ENCODE measurements around the gene NPAS3.

The NPAS3 gene

DNA sequence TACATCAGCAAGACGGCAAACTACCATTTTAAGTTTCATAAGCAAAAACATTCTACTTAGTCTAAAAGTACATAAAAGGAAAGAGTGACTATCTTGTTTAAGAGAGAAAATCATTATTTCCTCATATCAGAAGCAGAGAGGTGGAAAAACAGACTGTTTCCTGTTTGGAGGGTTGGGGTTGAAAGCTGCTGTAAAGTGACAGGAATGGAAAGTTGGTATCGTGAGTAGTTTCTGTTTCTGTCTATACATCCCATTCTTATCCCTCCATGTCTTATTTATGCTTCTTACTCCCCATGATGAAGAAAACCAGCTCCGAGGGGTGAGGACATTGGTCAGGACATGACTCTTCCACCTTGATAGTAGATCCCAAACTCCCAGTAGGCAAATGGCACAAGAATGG is 795.7 kb downstream of the NPAS3 start:
- no peak for DNase-seq (ENCODE audit: low read depth in 2 of 3, low spot score in 1 of 3)

DNA sequence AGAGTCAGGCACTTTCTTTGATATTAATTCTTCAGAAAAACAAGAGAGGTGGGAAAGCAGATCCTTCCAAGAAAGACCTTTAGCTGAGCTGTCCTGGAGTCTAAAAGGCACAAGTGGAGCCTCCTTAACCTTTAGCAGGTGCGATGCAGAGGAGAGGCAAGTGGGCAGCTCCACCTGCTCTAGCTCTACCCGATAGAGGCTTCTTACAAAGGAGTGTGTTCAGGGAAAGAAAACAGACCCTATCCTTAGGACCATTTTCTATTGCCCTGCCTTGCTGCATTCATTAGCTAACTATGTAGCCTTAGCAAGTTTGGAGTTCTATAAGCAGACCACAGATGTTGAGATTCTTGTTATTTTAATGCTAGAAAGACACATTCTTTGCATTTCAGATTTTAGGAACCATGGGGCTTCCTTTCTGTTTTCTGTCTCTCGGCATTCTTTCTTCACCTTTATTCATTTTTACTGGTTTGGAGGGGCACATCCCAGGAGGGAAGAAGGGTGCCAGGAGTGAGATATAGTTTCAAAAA is 797.7 kb downstream of the NPAS3 start:
- no peak for DNase-seq (ENCODE audit: low read depth in 2 of 3, low spot score in 1 of 3)

GRCh38 chr14:33736979-33737378 is 798.3 kb downstream of the NPAS3 start:
- DNase-seq (ENCODE audit: low read depth in 2 of 3, low spot score in 1 of 3), result no peak

DNA sequence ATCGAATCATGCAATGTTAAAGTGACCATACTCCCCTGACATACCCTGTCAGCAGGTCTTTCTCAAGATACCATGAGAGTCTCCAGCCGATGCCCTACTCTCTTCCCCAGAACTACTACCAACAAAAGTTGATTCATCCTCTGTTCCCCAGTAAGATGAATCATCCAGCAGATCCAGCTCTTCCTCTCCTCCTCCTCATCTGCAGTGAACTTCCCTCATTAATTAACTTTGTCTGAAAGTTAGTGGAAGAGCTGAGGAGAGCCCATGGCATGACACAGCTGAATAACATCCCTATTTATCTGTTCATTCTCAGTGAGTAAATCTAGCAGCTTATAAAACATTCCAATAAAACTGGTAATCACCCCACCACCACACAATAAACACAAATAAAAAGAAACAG is 798.8 kb downstream of the NPAS3 start:
- DNase-seq (ENCODE audit: low read depth in 2 of 3, low spot score in 1 of 3), result no peak

- DNase-seq (ENCODE audit: low read depth in 2 of 3, low spot score in 1 of 3), result no peak
Measured at GRCh38 chr14:33738029-33738428, 799.4 kb downstream of the NPAS3 start.

GRCh38 chr14:33738491-33738890 is 799.8 kb downstream of the NPAS3 start:
- DNase-seq (ENCODE audit: low read depth in 2 of 3, low spot score in 1 of 3), result no peak

GRCh38 chr14:33740531-33740930 is 801.9 kb downstream of the NPAS3 start:
- no peak for DNase-seq (ENCODE audit: low read depth in 2 of 3, low spot score in 1 of 3)

DNA sequence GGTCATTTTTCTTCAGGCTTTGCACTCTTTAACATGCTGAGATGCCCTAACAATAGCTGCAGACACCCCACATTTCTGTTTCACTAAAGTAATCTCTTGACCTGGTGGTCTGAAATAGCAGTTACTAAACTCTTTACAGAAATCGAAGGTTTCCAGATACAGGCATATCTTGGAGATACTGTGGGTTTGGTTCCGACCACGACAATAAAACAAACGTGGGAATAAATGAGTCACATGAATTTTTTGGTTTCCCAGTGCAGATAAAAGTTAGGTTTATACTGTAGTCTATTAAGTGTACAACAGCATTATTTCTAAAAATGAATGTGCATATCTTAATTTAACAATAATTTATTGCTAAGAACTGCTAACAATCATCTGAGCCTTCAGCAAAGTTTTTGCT is 803.5 kb downstream of the NPAS3 start:
- no peak for DNase-seq (ENCODE audit: low read depth in 2 of 3, low spot score in 1 of 3)

- no peak for DNase-seq (ENCODE audit: low read depth in 2 of 3, low spot score in 1 of 3)
Measured at GRCh38 chr14:33745163-33745562, 806.5 kb downstream of the NPAS3 start.

DNA sequence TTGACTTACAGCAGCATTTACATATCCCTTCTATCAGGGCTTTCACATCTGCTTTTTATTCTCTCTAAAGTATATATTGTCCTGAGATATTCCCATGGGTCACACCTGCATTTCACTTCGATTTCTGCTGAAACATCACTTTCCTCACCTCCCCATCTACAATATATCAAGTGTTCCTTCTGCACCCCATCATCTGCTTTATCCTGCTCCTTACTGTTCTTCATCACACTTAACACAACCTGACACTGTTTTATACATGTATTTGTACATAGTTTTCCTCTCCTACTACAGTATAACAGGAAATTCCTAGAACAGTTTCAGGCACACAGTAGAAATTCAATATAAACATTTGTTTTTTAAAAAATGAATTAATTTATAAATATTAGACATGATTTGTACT is 809.1 kb downstream of the NPAS3 start:
- DNase-seq (ENCODE audit: low read depth in 2 of 3, low spot score in 1 of 3), result no peak

GRCh38 chr14:33754261-33754660 is 815.6 kb downstream of the NPAS3 start:
- DNase-seq (ENCODE audit: low read depth in 2 of 3, low spot score in 1 of 3), result no peak

DNA sequence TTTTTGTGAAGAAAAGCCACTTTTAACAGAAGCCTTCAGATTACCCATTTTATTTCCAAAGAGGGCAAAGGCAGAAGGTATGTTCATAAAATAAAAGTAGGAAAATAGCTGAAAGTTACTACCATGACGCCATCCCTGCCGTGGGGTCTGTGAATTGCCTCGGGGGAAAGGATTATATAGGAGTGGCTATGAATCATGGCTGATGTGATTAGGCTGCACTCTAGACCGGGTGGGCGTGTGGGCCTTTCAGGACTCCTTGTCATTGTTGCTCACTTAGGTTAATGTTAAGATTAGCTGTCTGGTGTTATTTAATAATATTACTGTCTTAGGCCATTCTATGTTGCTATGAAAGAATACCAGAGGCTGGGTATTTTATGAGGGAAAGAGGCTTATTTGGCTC is 816.7 kb downstream of the NPAS3 start:
- no peak for DNase-seq (ENCODE audit: low read depth in 2 of 3, low spot score in 1 of 3)

GRCh38 chr14:33756833-33757232 is 818.2 kb downstream of the NPAS3 start:
- no peak for DNase-seq (ENCODE audit: low read depth in 2 of 3, low spot score in 1 of 3)

DNA sequence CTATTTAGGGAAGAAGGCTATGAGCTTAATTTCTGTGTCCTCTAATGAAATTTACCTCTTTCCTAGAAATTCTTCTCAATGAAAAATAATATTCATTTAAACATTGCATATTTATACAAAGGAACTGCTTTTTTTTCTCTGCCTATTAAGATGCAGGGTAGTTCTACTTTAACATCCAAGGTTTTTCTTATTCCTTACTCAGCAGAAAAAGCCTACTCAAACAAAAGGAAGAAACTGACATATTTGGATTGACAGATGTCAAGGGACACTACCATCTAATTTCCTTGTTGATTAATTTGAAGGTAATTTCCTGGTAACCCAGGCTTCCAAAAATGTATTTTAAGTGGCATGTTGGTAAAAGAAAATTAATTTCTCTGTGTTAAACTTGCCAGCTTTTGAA is 819.9 kb downstream of the NPAS3 start:
- no peak for DNase-seq (ENCODE audit: low read depth in 2 of 3, low spot score in 1 of 3)

GRCh38 chr14:33762161-33762851 is 823.6 kb downstream of the NPAS3 start:
- no peak for DNase-seq (ENCODE audit: low read depth in 2 of 3, low spot score in 1 of 3)

DNA sequence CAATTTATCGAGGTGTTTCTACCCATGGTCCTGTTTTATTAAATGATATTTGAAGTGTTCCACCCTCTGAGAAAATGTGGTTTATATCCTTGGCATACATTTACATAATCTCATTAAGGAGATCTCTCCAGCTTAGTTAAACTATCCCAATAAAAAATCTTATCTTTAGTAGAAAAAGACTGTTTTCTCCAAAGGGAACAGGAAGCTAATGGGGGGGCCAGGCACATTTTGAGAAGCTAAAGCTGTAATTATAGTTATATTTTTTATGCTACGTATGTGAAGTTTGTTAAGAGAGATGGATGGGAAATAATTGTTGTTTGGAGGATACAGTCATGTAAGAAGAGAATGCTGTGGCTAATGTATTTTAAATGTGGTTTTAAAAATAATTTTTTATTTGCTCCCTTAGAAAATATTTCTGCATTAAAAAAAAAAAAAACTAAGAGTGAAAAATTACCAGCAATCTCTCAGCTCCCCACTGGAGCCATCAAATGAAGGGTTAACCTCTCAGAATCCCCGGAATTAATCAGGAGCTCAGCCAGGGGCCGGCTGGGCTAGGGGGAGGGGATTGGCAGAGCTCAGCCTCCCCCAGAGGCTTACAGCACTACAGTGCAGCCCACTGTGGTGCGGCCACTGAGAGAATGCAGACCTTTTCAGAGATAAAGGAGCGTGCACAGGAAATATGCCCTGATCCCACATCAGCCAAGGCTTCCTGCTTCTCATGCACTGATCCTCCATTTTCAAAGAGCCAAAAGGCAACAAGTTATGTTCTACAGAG is 826.4 kb downstream of the NPAS3 start:
- no peak for DNase-seq (ENCODE audit: low read depth in 2 of 3, low spot score in 1 of 3)

- DNase-seq (ENCODE audit: low read depth in 2 of 3, low spot score in 1 of 3), result no peak
Measured at GRCh38 chr14:33767586-33768457, 829.1 kb downstream of the NPAS3 start.

- DNase-seq (ENCODE audit: low read depth in 2 of 3, low spot score in 1 of 3), result no peak
Measured at GRCh38 chr14:33768458-33768830, 829.8 kb downstream of the NPAS3 start.

DNA sequence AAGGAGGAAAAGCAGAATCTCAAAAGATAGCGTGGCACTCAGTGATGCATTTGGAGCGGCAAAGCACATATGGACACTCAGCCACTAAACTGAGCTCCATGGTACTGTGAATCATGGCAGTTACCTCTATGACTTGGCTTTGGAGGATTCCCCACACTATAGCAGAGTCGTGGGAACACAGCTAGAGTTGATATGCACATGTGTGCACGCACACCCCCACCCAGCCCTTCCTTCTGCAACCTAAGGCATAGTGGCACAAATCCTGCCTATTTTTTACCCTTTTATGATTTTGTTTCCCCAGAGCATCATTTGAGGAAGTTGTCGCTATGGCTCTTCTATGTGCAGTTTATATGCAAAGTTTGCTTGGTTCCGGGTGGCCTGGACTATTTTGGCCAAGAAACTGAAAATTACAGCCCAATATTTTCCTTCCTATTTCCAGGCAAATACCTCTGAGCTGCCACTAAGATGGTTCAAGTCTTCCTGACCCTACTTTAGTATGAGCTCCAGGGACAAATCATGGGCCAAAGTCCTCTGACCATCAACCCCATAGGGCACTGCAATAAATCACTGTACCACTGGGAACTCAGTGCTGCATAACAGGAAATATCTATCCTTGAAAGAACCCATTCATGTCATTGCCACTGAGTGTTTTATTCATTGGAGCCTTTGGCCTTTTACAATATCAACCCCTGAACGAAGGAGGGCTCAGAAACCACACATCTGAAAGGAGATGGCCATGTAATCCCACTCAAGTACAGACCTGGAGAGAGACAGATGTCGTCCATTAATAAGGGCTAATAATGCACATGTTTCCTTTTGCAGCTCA is 834.7 kb downstream of the NPAS3 start:
- no peak for DNase-seq (ENCODE audit: low read depth in 2 of 3, low spot score in 1 of 3)

GRCh38 chr14:33774161-33774560 is 835.5 kb downstream of the NPAS3 start:
- DNase-seq (ENCODE audit: low read depth in 2 of 3, low spot score in 1 of 3), result no peak
